A673 (cell line): ENCODE results near the gene SLC16A3.

Experiments
- CTCF ChIP-seq: fragments of 300-800, 200-600 bp; sonication (generic); conservative IDR thresholded peaks from 2 replicates; pipeline ENCODE4 v1.5.1; 2017; ENCODE audit warnings: low read depth, mild to moderate bottlenecking, antibody characterized with exemption, low read length, moderate library complexity, mixed read lengths
- EZH2 ChIP-seq: fragments of 200-600 bp; sonication (generic); IDR thresholded peaks from 2 replicates; pipeline ENCODE4 v1.6.1; 2017; ENCODE audit warnings: borderline replicate concordance, low read depth, mild to moderate bottlenecking, mixed read lengths, antibody characterized with exemption, low read length; ENCODE audit not compliant: poor library complexity, severe bottlenecking

DNA sequence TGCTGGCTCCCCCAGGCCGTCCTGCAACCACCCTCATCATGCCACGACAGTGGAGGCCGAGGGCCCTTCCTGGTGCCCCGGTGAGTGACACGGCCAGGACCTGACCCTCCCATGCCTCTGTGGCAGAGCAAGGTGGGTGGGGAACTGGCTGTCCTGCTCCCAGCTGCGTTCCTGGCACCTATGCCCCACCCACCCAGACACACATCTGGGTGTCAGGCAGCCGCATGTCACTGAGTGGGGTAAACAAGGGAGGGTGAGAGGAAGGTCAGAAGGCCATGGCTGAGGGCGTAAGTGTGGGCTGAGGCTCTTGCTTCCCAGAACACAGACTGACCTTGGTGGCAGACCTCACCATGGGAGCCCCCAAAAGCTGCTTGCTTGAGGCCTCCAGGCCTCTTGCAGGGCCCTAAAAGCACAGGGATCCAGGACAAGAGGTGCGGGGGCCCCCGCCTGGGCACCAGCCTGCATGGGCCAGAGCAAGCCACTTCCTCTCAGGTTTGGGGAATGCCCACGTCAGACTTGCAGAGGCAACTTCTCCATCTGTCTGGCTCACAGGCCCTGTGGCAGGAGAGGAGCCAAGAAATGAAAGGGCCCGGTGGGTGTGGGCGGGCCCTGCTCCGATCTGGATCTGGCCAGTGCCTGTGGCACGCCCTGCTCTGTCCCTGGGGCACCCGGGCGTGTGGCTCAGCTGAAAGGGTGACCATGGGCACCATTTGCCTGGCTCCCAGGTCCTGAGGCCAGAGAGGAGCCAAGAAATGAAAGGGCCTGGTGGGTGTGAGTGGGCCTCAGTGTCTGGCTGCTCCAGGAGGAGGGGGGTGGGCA lies 12.3 kb upstream of the SLC16A3 start:
- TF ChIP-seq EZH2 = no peak
- TF ChIP-seq CTCF = no peak
